B cell (primary cell): ENCODE results near the gene KCNQ2. TPM values are rescaled to one million over a fixed set of nuclear protein-coding genes. Genes with fewer than 3 reads are reported as not detected.

Source experiments
- ATAC-seq: fragments of 200-7000 bp; cut with Tn5 transposase; one replicate; pipeline ENCODE4 v1.10.0; 2021; ENCODE audit warnings: low read depth, mild to moderate bottlenecking, moderate number of reproducible peaks, moderate library complexity
- CTCF ChIA-PET: fragments of 350-600 bp; sonication (Branson Sonifier 250); formaldehyde crosslinking; loops from one replicate; lab custom pipeline; 2021; ENCODE audit warnings: antibody characterized with exemption, inconsistent platforms; lab: Charles Lee
- POLR2A ChIA-PET: fragments of 350-600 bp; sonication (Branson Sonifier 250); formaldehyde crosslinking; loops from one replicate; lab custom pipeline; 2021; ENCODE audit warnings: antibody characterized with exemption; lab: Charles Lee
- DNase-seq: peaks from one replicate; pipeline ENCODE4 v3.0.0; 2013
- H2AFZ ChIP-seq: 2 replicates; pipeline ENCODE4 v1.6.1; 2012; ENCODE audit warnings: mild to moderate bottlenecking, low read depth, low read length; ENCODE audit not compliant: insufficient read depth, poor library complexity, severe bottlenecking
- H3K27ac ChIP-seq, 2 donors: 1 replicate in 1 of 2; 2 replicates in 1 of 2; pipeline ENCODE4 v1.5.1; 2012 to 2013; ENCODE audit warnings: low read length in 2 of 2, mild to moderate bottlenecking in 2 of 2, moderate library complexity in 1 of 2
- H3K27me3 ChIP-seq, 4 experiments: fragments of 200-600 bp in 1 of 4; sonication (generic) in 1 of 4; replicated peaks in 1 of 4; 1 replicate in 2 of 4; 2 replicates in 2 of 4; pipeline versions ENCODE4 v1.6.1 to v1.7.0; 2013 to 2016; ENCODE audit warnings: low read length in 3 of 4, mild to moderate bottlenecking in 2 of 4, mixed read lengths in 1 of 4, moderate library complexity in 1 of 4; ENCODE audit not compliant: insufficient read depth in 4 of 4, control insufficient read depth in 3 of 4; ENCODE audit errors: control extremely low read depth in 1 of 4
- H3K36me3 ChIP-seq, 2 experiments: replicated peaks in 1 of 2; 1 replicate in 1 of 2; 2 replicates in 1 of 2; pipeline versions ENCODE4 v1.6.1 to v1.7.1; 2013; ENCODE audit warnings: low read length in 1 of 2; ENCODE audit not compliant: insufficient read depth in 2 of 2, control insufficient read depth in 1 of 2; ENCODE audit errors: control extremely low read depth in 1 of 2, extremely low read depth in 1 of 2
- H3K4me1 ChIP-seq, 2 donors: fragments of 200-600 bp in 1 of 2; sonication (generic) in 1 of 2; 1 replicate in 1 of 2; 2 replicates in 1 of 2; pipeline versions ENCODE4 v1.5.1 to v1.6.1; 2013 to 2017; ENCODE audit warnings: low read length in 2 of 2; ENCODE audit not compliant: control insufficient read depth in 2 of 2, insufficient read depth in 2 of 2
- H3K4me2 ChIP-seq: replicated peaks from 2 replicates; pipeline ENCODE3; 2012; ENCODE audit warnings: mild to moderate bottlenecking, low read depth, low read length; ENCODE audit not compliant: poor library complexity, severe bottlenecking
- H3K4me3 ChIP-seq, 5 experiments: fragments of 200-600 bp in 1 of 5; sonication (generic) in 1 of 5; 1 replicate in 3 of 5; 2 replicates in 2 of 5; pipeline versions ENCODE4 v1.5.1 to v1.7.0; 2011 to 2016; ENCODE audit warnings: low read length in 4 of 5, mild to moderate bottlenecking in 4 of 5, low read depth in 2 of 5, control low read depth in 1 of 5, moderate library complexity in 1 of 5; ENCODE audit not compliant: insufficient read depth in 1 of 5; ENCODE audit errors: control extremely low read depth in 1 of 5, extremely low read depth in 1 of 5
- H3K79me2 ChIP-seq: fragments of 200-600 bp; sonication (generic); one replicate; pipeline ENCODE4 v1.6.0; 2016; ENCODE audit warnings: low read length; ENCODE audit not compliant: control insufficient read depth, insufficient read depth
- H3K9ac ChIP-seq: fragments of 200-600 bp; sonication (generic); 2 replicates; pipeline ENCODE4 v1.6.1; 2017; ENCODE audit warnings: mild to moderate bottlenecking, low read length, moderate library complexity
- H3K9me3 ChIP-seq, 3 donors: one replicate each; pipeline versions ENCODE4 v1.6.1 to v1.7.1; 2013; ENCODE audit warnings: low read length in 2 of 3; ENCODE audit not compliant: control insufficient read depth in 2 of 3, insufficient read depth in 1 of 3; ENCODE audit errors: control extremely low read depth in 1 of 3
- H4K20me1 ChIP-seq: 2 replicates; pipeline ENCODE4 v1.6.0; 2012; ENCODE audit warnings: mild to moderate bottlenecking, low read length; ENCODE audit not compliant: insufficient read depth, control insufficient read depth, poor library complexity, severe bottlenecking
- H3K27ac Mint-ChIP-seq: one replicate; pipeline ENCODE4 v1.8.0; 2021; ENCODE audit warnings: mixed read lengths
- H3K27me3 Mint-ChIP-seq: one replicate; pipeline ENCODE4 v1.8.0; 2021; ENCODE audit warnings: mixed read lengths
- H3K4me1 Mint-ChIP-seq: one replicate; pipeline ENCODE4 v1.8.0; 2021; ENCODE audit warnings: mixed read lengths
- H3K4me3 Mint-ChIP-seq: one replicate; pipeline ENCODE4 v1.8.0; 2021; ENCODE audit warnings: mixed read lengths
- H3K9me3 Mint-ChIP-seq: one replicate; pipeline ENCODE4 v1.8.0; 2022; ENCODE audit warnings: mixed read lengths; ENCODE audit not compliant: insufficient read depth
- CTCF ChIP-seq: fragments of 200-600 bp; IDR thresholded peaks from one replicate; pipeline ENCODE4 v1.8.0; 2022; ENCODE audit warnings: antibody characterized with exemption, mild to moderate bottlenecking
- EZH2 ChIP-seq: IDR thresholded peaks from 2 replicates; pipeline ENCODE4 v1.6.1; 2012; ENCODE audit warnings: borderline replicate concordance, low read depth, mild to moderate bottlenecking, moderate library complexity, low read length; ENCODE audit not compliant: insufficient read depth, poor library complexity, severe bottlenecking
- WGBS: methylation state at CpG from one replicate; pipeline ENCODE4 v1.1.5; 2013; ENCODE audit warnings: missing lambda C conversion rate; ENCODE audit not compliant: insufficient coverage; 5-methylcytosine and 5-hydroxymethylcytosine counted together
- intact Hi-C: fragments of 100-400 bp; cut with micrococcal nuclease; formaldehyde crosslinking; loops from one replicate; pipeline ENCODE4 v1.10.0; 2022
- polyA plus RNA-seq: library from polyadenylated mRNA; depleted of rRNA; stranded (reverse); fragments of >200 nt; gene quantifications from 2 replicates; pipeline ENCODE4 v1.2.3, GENCODE V29; 2012
- total RNA-seq, 2 donors: library from RNA; stranded (reverse); fragments of 120-200 nt in 1 of 2; gene quantifications; 1 replicate in 1 of 2; 2 replicates in 1 of 2; pipeline versions ENCODE4 v1.2.3 to v1.2.4, GENCODE V29; 2013 to 2022

KCNQ2 gene
- total and polyA plus RNA-seq, 2 donors (not counting 1 experiment from before 2014, with no cell fraction given), result 0.12 TPM; not detected in 1

GRCh38 chr20:63449025-63449424, 23.4 kb downstream of the KCNQ2 start:
- H3K27ac ChIP-seq, result no peak overlapping the region

GRCh38 chr20:63448031-63448430, 24.4 kb downstream of the KCNQ2 start:
- Mint-ChIP-seq H3K4me3 (no peak overlapping the region), H3K4me1 (peaks cover 3% of the 10 kb centered on the region), H3K27me3 (peaks cover 15% of the 10 kb centered on the region), H3K9me3 (no peaks in the 10 kb centered on the region), H3K27ac (no peak overlapping the region)
- peaks cover 0 to 10% of the 10 kb centered on the region in 2 donors for H3K4me1 ChIP-seq
- CTCF ChIA-PET, result no interaction called here
- H3K27ac ChIP-seq, result no peak overlapping the region
- no peaks in the 10 kb centered on the region for H3K36me3 ChIP-seq
- H3K4me2 ChIP-seq, result no peak overlapping the region
- H2AFZ ChIP-seq, result no peak overlapping the region
- peaks cover 0 to 22% (median 0%) of the 10 kb centered on the region in 4 experiments for H3K27me3 ChIP-seq
- no peaks in the 10 kb centered on the region for H4K20me1 ChIP-seq
- POLR2A ChIA-PET, result no interaction called here
- intact Hi-C loops, result no loop called here
- no peak overlapping the region for H3K4me3 ChIP-seq
- H3K9ac ChIP-seq, result no peak overlapping the region
- peaks cover 0 to 5% (median 0%) of the 10 kb centered on the region in 3 donors for H3K9me3 ChIP-seq
- 80% methylated on average over 18 of the region's 18 CpGs for WGBS
- DNase-seq (no peak), ATAC-seq (no peak)
- TF ChIP-seq CTCF (no peak), EZH2 (no peak)
- no peaks in the 10 kb centered on the region for H3K79me2 ChIP-seq

More at GRCh38 chr20:63449025-63449424, 23.4 kb downstream of the KCNQ2 start:
- ChIA-PET POLR2A (no interaction called here), CTCF (no interaction called here)
- Histone ChIP-seq H3K4me1 (peaks cover 0 to 11% of the 10 kb centered on the region in 2 donors), H3K4me3 (no peak overlapping the region), H3K9me3 (peaks cover 0 to 5% (median 0%) of the 10 kb centered on the region in 3 donors), H3K79me2 (no peaks in the 10 kb centered on the region), H2AFZ (no peak overlapping the region), H4K20me1 (no peaks in the 10 kb centered on the region), H3K36me3 (no peaks in the 10 kb centered on the region), H3K4me2 (no peak overlapping the region), H3K27me3 (peaks cover 0 to 26% (median under 1%) of the 10 kb centered on the region in 4 experiments), H3K9ac (no peak overlapping the region)
- Mint-ChIP-seq H3K9me3 (no peaks in the 10 kb centered on the region), H3K4me3 (no peak overlapping the region), H3K27ac (no peak overlapping the region), H3K4me1 (peaks cover 3% of the 10 kb centered on the region), H3K27me3 (peaks cover 18% of the 10 kb centered on the region)
- DNase-seq (no peak), ATAC-seq (no peak)
- 91% methylated on average over 5 of the region's 5 CpGs for WGBS
- intact Hi-C loops, result no loop called here
- no peak for TF ChIP-seq CTCF
- no peak for TF ChIP-seq EZH2
